Astrocyte (in vitro differentiated cells and primary cell): Measurements from ENCODE around the gene TSEN54.

Experiments used
- CTCF ChIP-seq: IDR thresholded peaks from 2 replicates; pipeline ENCODE4 v1.5.1; 2011; ENCODE audit warnings: low read depth, mild to moderate bottlenecking, inconsistent platforms, low read length, moderate library complexity; ENCODE audit not compliant: insufficient read depth
- EZH2 ChIP-seq: IDR thresholded peaks from 2 replicates; pipeline ENCODE4 v1.6.1; 2012; ENCODE audit warnings: mild to moderate bottlenecking, low read length, inconsistent platforms; ENCODE audit not compliant: insufficient read depth

- TF ChIP-seq CTCF (no peak), EZH2 (no peak)
Measured at GRCh38 chr17:75516619-75517296, 430 bp downstream of the TSEN54 start.
